H1 (cell line): Measurements from ENCODE around the gene ASTN2. TPM values are rescaled to one million over a fixed set of nuclear protein-coding genes. Genes with fewer than 3 reads are reported as not detected.

ENCODE experiments used
- CTCF ChIA-PET: fragments of 300-600 bp; sonication (Branson Sonifier 250); formaldehyde crosslinking; loops from one replicate; lab custom pipeline; 2021; ENCODE audit not compliant: partially characterized antibody; lab: Charles Lee
- POLR2A ChIA-PET: fragments of 300-600 bp; sonication (Branson Sonifier 250); formaldehyde crosslinking; loops from one replicate; lab custom pipeline; 2021; ENCODE audit warnings: inconsistent platforms; ENCODE audit not compliant: partially characterized antibody; lab: Charles Lee
- DNase-seq, 2 experiments: peaks; one replicate each; pipeline versions ENCODE4 v3.0.0 to v3.0.0-alpha.2; 2010 to 2022; ENCODE audit warnings: low spot score in 2 of 2, low read depth in 1 of 2, mixed read lengths in 1 of 2
- FAIRE-seq: peaks from 2 replicates; lab custom pipeline; 2011; peaks lifted over from hg19 to GRCh38; lab: Jason Lieb, UNC
- H2AFZ ChIP-seq: 2 replicates; pipeline ENCODE4 v1.8.1; 2012; ENCODE audit warnings: low read length, inconsistent platforms
- H2AK5ac ChIP-seq: 2 replicates; pipeline ENCODE4 v1.6.1; 2013; ENCODE audit warnings: low read depth, low read length
- H2BK120ac ChIP-seq: replicated peaks from 2 replicates; pipeline ENCODE3; 2013; ENCODE audit warnings: low read depth, low read length, inconsistent platforms
- H2BK12ac ChIP-seq: 2 replicates; pipeline ENCODE4 v1.6.1; 2013; ENCODE audit warnings: low read depth, low read length
- H2BK15ac ChIP-seq: 2 replicates; pipeline ENCODE4 v1.6.1; 2013; ENCODE audit warnings: low read length
- H2BK20ac ChIP-seq: 2 replicates; pipeline ENCODE4 v1.6.1; 2013; ENCODE audit warnings: low read length
- H2BK5ac ChIP-seq: 2 replicates; pipeline ENCODE4 v1.6.1; 2013; ENCODE audit warnings: low read depth, low read length
- H3K14ac ChIP-seq: 2 replicates; pipeline ENCODE4 v1.6.1; 2013; ENCODE audit warnings: inconsistent platforms; ENCODE audit not compliant: insufficient read length
- H3K18ac ChIP-seq: 2 replicates; pipeline ENCODE4 v1.6.1; 2013; ENCODE audit warnings: low read length; ENCODE audit errors: extremely low read depth
- H3K23ac ChIP-seq: 2 replicates; pipeline ENCODE4 v1.6.1; 2013; ENCODE audit warnings: inconsistent platforms; ENCODE audit not compliant: insufficient read length
- H3K23me2 ChIP-seq: 2 replicates; pipeline ENCODE4 v1.6.1; 2013; ENCODE audit warnings: low read depth, low read length
- H3K27ac ChIP-seq: 2 replicates; pipeline ENCODE4 v1.6.1; 2011; ENCODE audit warnings: low read depth, low read length, inconsistent platforms
- H3K27me3 ChIP-seq, 4 experiments: replicated peaks in 1 of 4; 1 replicate in 1 of 4; 2 replicates in 3 of 4; pipeline versions ENCODE4 v1.6.1 to v1.8.1; 2011 to 2013; ENCODE audit warnings: low read length in 3 of 4, mild to moderate bottlenecking in 3 of 4, inconsistent platforms in 2 of 4, mixed read lengths in 2 of 4, moderate library complexity in 1 of 4; ENCODE audit not compliant: control insufficient read depth in 3 of 4, insufficient read depth in 3 of 4; ENCODE audit errors: extremely low read depth in 1 of 4
- H3K36me3 ChIP-seq, 4 experiments: 2 replicates each; pipeline versions ENCODE4 v1.6.1 to v1.8.1; 2011 to 2013; ENCODE audit warnings: mild to moderate bottlenecking in 4 of 4, low read length in 3 of 4, moderate library complexity in 2 of 4, control low read depth in 1 of 4, inconsistent platforms in 1 of 4; ENCODE audit not compliant: insufficient read depth in 4 of 4, control insufficient read depth in 2 of 4
- H3K4ac ChIP-seq: replicated peaks from 2 replicates; pipeline ENCODE3; 2013; ENCODE audit warnings: low read length, low read depth, mixed read lengths, inconsistent platforms; ENCODE audit not compliant: insufficient read length
- H3K4me1 ChIP-seq, 4 experiments: replicated peaks in 1 of 4; 1 replicate in 1 of 4; 2 replicates in 3 of 4; pipeline versions ENCODE4 v1.6.1 to v1.8.1; 2011 to 2013; ENCODE audit warnings: low read length in 3 of 4, inconsistent platforms in 2 of 4, mixed read lengths in 1 of 4; ENCODE audit not compliant: insufficient read depth in 4 of 4, control insufficient read depth in 3 of 4
- H3K4me2 ChIP-seq, 2 experiments: 2 replicates each; pipeline versions ENCODE4 v1.6.1 to v1.8.1; 2011 to 2013; ENCODE audit warnings: low read depth in 2 of 2, low read length in 2 of 2, control low read depth in 1 of 2, inconsistent platforms in 1 of 2, mild to moderate bottlenecking in 1 of 2; ENCODE audit not compliant: insufficient read depth in 1 of 2
- H3K4me3 ChIP-seq, 4 experiments: fragments of 200-600, 300-600 bp in 1 of 4; sonication (generic), shearing (Covaris generic), sonication (Bioruptor Twin) in 1 of 4; 2 replicates each; pipeline versions ENCODE4 v1.5.1 to v1.8.1; 2011 to 2016; ENCODE audit warnings: low read length in 4 of 4, low read depth in 3 of 4, control low read depth in 2 of 4, inconsistent platforms in 2 of 4, mild to moderate bottlenecking in 2 of 4, mixed read lengths in 1 of 4, moderate library complexity in 1 of 4; ENCODE audit not compliant: insufficient read depth in 2 of 4; ENCODE audit errors: extremely low read depth in 1 of 4
- H3K56ac ChIP-seq: replicated peaks from 2 replicates; pipeline ENCODE3; 2013; ENCODE audit warnings: low read depth, mild to moderate bottlenecking, mixed read lengths, low read length, inconsistent platforms; ENCODE audit not compliant: insufficient read length
- H3K79me1 ChIP-seq: 2 replicates; pipeline ENCODE4 v1.6.1; 2013; ENCODE audit warnings: low read depth, low read length, control low read depth
- H3K79me2 ChIP-seq, 2 experiments: 2 replicates each; pipeline versions ENCODE4 v1.6.1 to v1.8.1; 2012 to 2013; ENCODE audit warnings: low read length in 2 of 2, mild to moderate bottlenecking in 2 of 2, inconsistent platforms in 1 of 2; ENCODE audit not compliant: insufficient read depth in 2 of 2, control insufficient read depth in 1 of 2
- H3K9ac ChIP-seq, 4 experiments: replicated peaks in 1 of 4; 1 replicate in 1 of 4; 2 replicates in 3 of 4; pipeline versions ENCODE4 v1.6.1 to v1.8.1; 2011 to 2013; ENCODE audit warnings: low read depth in 3 of 4, low read length in 3 of 4, control low read depth in 2 of 4, mild to moderate bottlenecking in 2 of 4, moderate library complexity in 2 of 4, inconsistent platforms in 1 of 4; ENCODE audit errors: extremely low read depth in 1 of 4
- H3K9me3 ChIP-seq, 2 experiments: 2 replicates each; pipeline versions ENCODE4 v1.6.1 to v1.8.1; 2012 to 2013; ENCODE audit warnings: mild to moderate bottlenecking in 2 of 2, moderate library complexity in 2 of 2, control low read depth in 1 of 2, inconsistent platforms in 1 of 2, low read depth in 1 of 2, low read length in 1 of 2, mixed read lengths in 1 of 2; ENCODE audit not compliant: insufficient read depth in 2 of 2
- H4K20me1 ChIP-seq, 2 experiments: replicated peaks in 1 of 2; 2 replicates each; pipeline versions ENCODE3 to v1.8.1; 2011 to 2013; ENCODE audit warnings: inconsistent platforms in 2 of 2, low read length in 2 of 2, mild to moderate bottlenecking in 1 of 2; ENCODE audit not compliant: insufficient read depth in 2 of 2, control insufficient read depth in 1 of 2
- H4K5ac ChIP-seq: 2 replicates; pipeline ENCODE4 v1.6.1; 2013; ENCODE audit warnings: low read length, low read depth, mixed read lengths, inconsistent platforms; ENCODE audit not compliant: insufficient read length
- H4K8ac ChIP-seq: 2 replicates; pipeline ENCODE4 v1.8.0; 2013; ENCODE audit warnings: mild to moderate bottlenecking, moderate library complexity, low read length, inconsistent platforms; ENCODE audit not compliant: insufficient read depth; ENCODE audit errors: extremely low read depth
- H4K91ac ChIP-seq: replicated peaks from 2 replicates; pipeline ENCODE3; 2013; ENCODE audit warnings: low read length, mixed read lengths, inconsistent platforms; ENCODE audit not compliant: insufficient read length
- CHD2 ChIP-seq: IDR thresholded peaks from 2 replicates; pipeline ENCODE4 v1.6.1; 2012; ENCODE audit warnings: low read length, improper control_type of control experiment
- EZH2 ChIP-seq: fragments of 200-600 bp; sonication (generic); IDR thresholded peaks from 2 replicates; pipeline ENCODE4 v1.7.1; 2012; ENCODE audit warnings: low read depth, mild to moderate bottlenecking, moderate library complexity, low read length, inconsistent platforms; ENCODE audit not compliant: severe bottlenecking
- JUND ChIP-seq: IDR thresholded peaks from 2 replicates; pipeline ENCODE4 v1.6.1; 2011; ENCODE audit warnings: mild to moderate bottlenecking, improper control_type of control experiment, low read length
- RBBP5 ChIP-seq: IDR thresholded peaks from 2 replicates; pipeline ENCODE4 v1.7.1; 2012; ENCODE audit warnings: low read depth, mild to moderate bottlenecking, inconsistent platforms, low read length, moderate library complexity, borderline replicate concordance
- RFX5 ChIP-seq: IDR thresholded peaks from 2 replicates; pipeline ENCODE4 v1.6.1; 2011; ENCODE audit warnings: low read depth, low read length, improper control_type of control experiment, borderline replicate concordance
- SIX5 ChIP-seq: IDR thresholded peaks from 2 replicates; pipeline ENCODE4 v1.6.1; 2011; ENCODE audit warnings: mild to moderate bottlenecking, low read depth, low read length
- WGBS, 2 experiments: shearing (Covaris generic) in 1 of 2; methylation state at CpG; one replicate each; pipeline versions ENCODE4 v1.1.6 to v1.1.7; 2013 to 2015; ENCODE audit warnings: low lambda C conversion rate in 2 of 2, mixed read lengths in 2 of 2, inconsistent platforms in 1 of 2, low coverage in 1 of 2, missing lambda C conversion rate in 1 of 2; ENCODE audit not compliant: insufficient replicate concordance in 2 of 2, insufficient coverage in 1 of 2, insufficient read length in 1 of 2; ENCODE audit errors: extremely low coverage in 1 of 2, missing lambda C conversion rate in 1 of 2; 5-methylcytosine and 5-hydroxymethylcytosine counted together
- polyA plus RNA-seq, 7 experiments: library from polyadenylated mRNA; depleted of rRNA in 3 of 7; stranded (reverse) in 5 of 7; unstranded in 2 of 7; fragments of >200 nt in 5 of 7; fragments of 200-250 nt in 2 of 7; gene quantifications; 1 replicate in 5 of 7; 2 replicates in 1 of 7; 4 replicates in 1 of 7; pipeline versions ENCODE4 v1.2.1 to v1.2.3, GENCODE V29; 2011 to 2013; ENCODE audit warnings: missing spikeins in 2 of 7, mixed read lengths in 2 of 7
- total RNA-seq: library from RNA; stranded (reverse); fragmentation: NEBNext Ultra II Directional; extraction: Animal tissue kit (Norgen Biotek cat#: 25700); gene quantifications from 2 replicates; pipeline ENCODE4 v1.2.1, GENCODE V29; 2021

ASTN2 gene
- total and polyA plus RNA-seq, 2 of the 8 experiments (the other 6 are each of a cell fraction or from before 2014, with no cell fraction given), result 8.2 to 13.7 TPM

DNA sequence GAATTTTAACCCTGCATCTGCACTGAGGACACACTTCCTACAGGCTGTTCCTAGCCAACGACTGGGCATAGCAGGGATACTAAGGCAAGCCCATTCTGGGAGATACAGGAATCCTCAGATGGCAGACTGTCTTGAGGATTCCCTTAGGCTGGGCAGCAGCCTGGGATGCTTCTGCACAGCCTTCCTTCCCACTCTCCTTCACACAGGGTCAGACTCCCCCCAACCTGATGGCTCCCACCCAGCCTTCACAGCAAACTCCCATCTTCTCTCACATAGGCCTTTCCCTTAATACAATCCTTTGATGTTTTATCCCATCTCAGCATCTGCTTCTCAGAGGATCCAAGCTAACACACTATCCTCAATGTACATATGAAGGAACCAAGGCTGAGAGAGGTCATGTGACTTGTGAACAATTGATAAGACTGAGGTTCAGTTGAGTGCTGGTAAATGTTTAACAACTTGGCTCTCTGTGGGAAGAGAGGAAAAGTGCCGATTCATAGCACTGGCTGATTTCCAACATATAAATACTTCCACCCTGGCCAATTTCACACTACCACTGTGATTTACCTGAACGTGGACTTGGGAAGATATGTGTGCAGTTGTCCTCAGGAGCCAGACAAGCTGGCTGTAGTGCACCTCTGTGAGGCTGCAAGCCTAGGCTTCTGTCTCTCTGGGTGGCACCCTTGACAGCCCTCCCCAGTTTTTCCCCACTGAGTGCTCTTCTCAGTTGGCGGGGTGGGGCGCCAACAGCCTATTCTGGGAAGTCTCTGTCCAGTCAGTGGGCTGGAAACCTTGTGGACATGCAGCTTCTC lies 848.0 kb downstream of the ASTN2 start:
- Histone ChIP-seq H3K18ac (no peak overlapping the region), H2BK15ac (no peak overlapping the region), H2AFZ (no peak overlapping the region), H3K27ac (no peak overlapping the region), H3K56ac (no peak overlapping the region), H3K27me3 (no peaks in the 10 kb centered on the region), H4K91ac (no peak overlapping the region), H2BK5ac (no peak overlapping the region), H3K79me2 (no peaks in the 10 kb centered on the region), H3K9ac (no peak overlapping the region), H3K4me2 (no peak overlapping the region), H3K4me1 (peaks cover 0 to 3% (median 0%) of the 10 kb centered on the region in 4 experiments; a peak in 2 of 7 replicates), H2BK20ac (no peak overlapping the region), H2AK5ac (no peak overlapping the region), H3K36me3 (no peaks in the 10 kb centered on the region), H3K23me2 (no peaks in the 10 kb centered on the region), H3K79me1 (no peaks in the 10 kb centered on the region), H3K23ac (no peak overlapping the region), H3K9me3 (no peaks in the 10 kb centered on the region), H4K5ac (no peak overlapping the region), H2BK120ac (no peak overlapping the region), H2BK12ac (no peak overlapping the region), H4K8ac (no peak overlapping the region), H3K4me3 (no peak overlapping the region), H4K20me1 (peaks cover 0 to 5% of the 10 kb centered on the region in 2 experiments), H3K14ac (no peak overlapping the region), H3K4ac (no peak overlapping the region)
- 81% methylated on average over 5 of the region's 5 CpGs; no CpG with 5 or more reads in 1 of the 2 experiments for WGBS, 2 experiments
- ChIA-PET CTCF (interaction anchor here (1.2 to 1.5 kb wide), 2 partner anchors 415 to 684 kb away, joined by 3 to 4 read pairs; no protein-coding TSS in a partner anchor), POLR2A (no interaction called here)
- DNase-seq, result no peak
- no peak for TF ChIP-seq CHD2
- no peak for TF ChIP-seq RBBP5
- no peak for TF ChIP-seq JUND
- TF ChIP-seq EZH2, result no peak
- TF ChIP-seq RFX5, result no peak
- TF ChIP-seq SIX5, result no peak
- FAIRE-seq, result no peak
